ENCODE data around the gene PID1. TPM values are rescaled to one million over a fixed set of nuclear protein-coding genes. Genes with fewer than 3 reads are reported as not detected.

PID1 gene
- polyA plus RNA-seq, 1 of the 3 experiments (the other 2 are of a cell fraction) = 0.16 TPM

DNA sequence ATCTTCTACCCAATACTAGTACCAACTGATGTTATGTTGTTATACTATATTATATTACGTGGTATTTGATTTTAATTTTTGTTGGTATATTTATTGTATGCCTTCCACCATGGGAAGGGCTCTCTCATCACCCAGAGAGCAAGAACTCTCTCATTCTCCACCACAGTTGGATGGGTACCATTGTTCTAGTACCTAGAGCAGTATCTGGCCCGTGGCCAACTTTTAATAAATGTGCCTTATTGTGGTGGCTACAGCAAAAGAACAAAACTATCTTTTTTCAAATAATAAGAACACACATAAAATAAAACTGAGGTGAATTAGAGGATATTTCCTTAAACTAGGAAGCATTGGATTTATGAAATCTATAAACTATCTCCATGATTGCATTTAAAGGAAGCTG, 71.8 kb downstream of the PID1 start:
- no peak for DNase-seq
- Histone ChIP-seq H3K4me2 (no peak overlapping the region), H3K36me3 (replicated peaks in 1 of 2; ENCODE audit: control insufficient read depth in 1 of 2, insufficient read depth in 2 of 2, low read length in 1 of 2) (no peaks in the 10 kb centered on the region), H3K79me2 (ENCODE audit: insufficient read depth) (no peaks in the 10 kb centered on the region), H3K9me3 (peaks cover 4% of the 10 kb centered on the region; the same call in 1 of the 2 replicates), H2AFZ (ENCODE audit: low read depth) (no peak overlapping the region), H3K27me3 (ENCODE audit: insufficient read depth) (no peaks in the 10 kb centered on the region), H3F3A (replicated peaks; ENCODE audit: insufficient read depth) (no peaks in the 10 kb centered on the region), H3K9ac (no peak overlapping the region), H3K9me2 (no peaks in the 10 kb centered on the region), H3K4me3 (ENCODE audit: low read depth in 2 of 2, low read length in 1 of 2) (no peak overlapping the region), H3K4me1 (ENCODE audit: control insufficient read depth in 1 of 2, insufficient read depth in 2 of 2, low read depth in 1 of 2, low read length in 1 of 2) (no peaks in the 10 kb centered on the region; a peak in 1 of 4 replicates), H4K20me1 (ENCODE audit: insufficient read depth) (no peaks in the 10 kb centered on the region), H3K27ac (ENCODE audit: low read depth in 2 of 2, low read length in 1 of 2) (no peak overlapping the region)
- POLR2A ChIA-PET = no interaction called here
- TF ChIP-seq, protein P1, sequence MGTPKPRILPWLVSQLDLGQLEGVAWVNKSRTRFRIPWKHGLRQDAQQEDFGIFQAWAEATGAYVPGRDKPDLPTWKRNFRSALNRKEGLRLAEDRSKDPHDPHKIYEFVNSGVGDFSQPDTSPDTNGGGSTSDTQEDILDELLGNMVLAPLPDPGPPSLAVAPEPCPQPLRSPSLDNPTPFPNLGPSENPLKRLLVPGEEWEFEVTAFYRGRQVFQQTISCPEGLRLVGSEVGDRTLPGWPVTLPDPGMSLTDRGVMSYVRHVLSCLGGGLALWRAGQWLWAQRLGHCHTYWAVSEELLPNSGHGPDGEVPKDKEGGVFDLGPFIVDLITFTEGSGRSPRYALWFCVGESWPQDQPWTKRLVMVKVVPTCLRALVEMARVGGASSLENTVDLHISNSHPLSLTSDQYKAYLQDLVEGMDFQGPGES (IDR thresholded peaks at IDR 0.05; ENCODE audit: low read depth, low read length) = no peak
- TF ChIP-seq TAF1 (IDR thresholded peaks at IDR 0.05; ENCODE audit: borderline replicate concordance, low read depth, low read length) (no peak), TCF12 (IDR thresholded peaks at IDR 0.05) (no peak), GATA2 (CRISPR knock-in tag; IDR thresholded peaks at IDR 0.05) (no peak), RXRA (IDR thresholded peaks at IDR 0.05; ENCODE audit: borderline replicate concordance, low read depth) (no peak), SMC3 (IDR thresholded peaks at IDR 0.05; ENCODE audit: low read depth, low read length) (no peak), RFX5 (IDR thresholded peaks at IDR 0.05; ENCODE audit: low read length) (no peak), NRF1 (IDR thresholded peaks at IDR 0.05; ENCODE audit: low read depth, low read length) (no peak), EP300 (IDR thresholded peaks at IDR 0.05; ENCODE audit: borderline replicate concordance in 1 of 2, low read depth in 1 of 2, low read length in 1 of 2) (no peak), CHD2 (IDR thresholded peaks at IDR 0.05; ENCODE audit: low read length, partially characterized antibody) (no peak), TEAD4 (IDR thresholded peaks at IDR 0.05; ENCODE audit: borderline replicate concordance, insufficient read depth) (no peak)
- TF ChIP-seq, protein P2, sequence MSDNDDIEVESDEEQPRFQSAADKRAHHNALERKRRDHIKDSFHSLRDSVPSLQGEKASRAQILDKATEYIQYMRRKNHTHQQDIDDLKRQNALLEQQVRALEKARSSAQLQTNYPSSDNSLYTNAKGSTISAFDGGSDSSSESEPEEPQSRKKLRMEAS (IDR thresholded peaks at IDR 0.05; ENCODE audit: low read depth) = no peak
- TF ChIP-seq, protein P3, sequence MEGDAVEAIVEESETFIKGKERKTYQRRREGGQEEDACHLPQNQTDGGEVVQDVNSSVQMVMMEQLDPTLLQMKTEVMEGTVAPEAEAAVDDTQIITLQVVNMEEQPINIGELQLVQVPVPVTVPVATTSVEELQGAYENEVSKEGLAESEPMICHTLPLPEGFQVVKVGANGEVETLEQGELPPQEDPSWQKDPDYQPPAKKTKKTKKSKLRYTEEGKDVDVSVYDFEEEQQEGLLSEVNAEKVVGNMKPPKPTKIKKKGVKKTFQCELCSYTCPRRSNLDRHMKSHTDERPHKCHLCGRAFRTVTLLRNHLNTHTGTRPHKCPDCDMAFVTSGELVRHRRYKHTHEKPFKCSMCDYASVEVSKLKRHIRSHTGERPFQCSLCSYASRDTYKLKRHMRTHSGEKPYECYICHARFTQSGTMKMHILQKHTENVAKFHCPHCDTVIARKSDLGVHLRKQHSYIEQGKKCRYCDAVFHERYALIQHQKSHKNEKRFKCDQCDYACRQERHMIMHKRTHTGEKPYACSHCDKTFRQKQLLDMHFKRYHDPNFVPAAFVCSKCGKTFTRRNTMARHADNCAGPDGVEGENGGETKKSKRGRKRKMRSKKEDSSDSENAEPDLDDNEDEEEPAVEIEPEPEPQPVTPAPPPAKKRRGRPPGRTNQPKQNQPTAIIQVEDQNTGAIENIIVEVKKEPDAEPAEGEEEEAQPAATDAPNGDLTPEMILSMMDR (IDR thresholded peaks at IDR 0.05) = no peak
- TF ChIP-seq, protein P4, sequence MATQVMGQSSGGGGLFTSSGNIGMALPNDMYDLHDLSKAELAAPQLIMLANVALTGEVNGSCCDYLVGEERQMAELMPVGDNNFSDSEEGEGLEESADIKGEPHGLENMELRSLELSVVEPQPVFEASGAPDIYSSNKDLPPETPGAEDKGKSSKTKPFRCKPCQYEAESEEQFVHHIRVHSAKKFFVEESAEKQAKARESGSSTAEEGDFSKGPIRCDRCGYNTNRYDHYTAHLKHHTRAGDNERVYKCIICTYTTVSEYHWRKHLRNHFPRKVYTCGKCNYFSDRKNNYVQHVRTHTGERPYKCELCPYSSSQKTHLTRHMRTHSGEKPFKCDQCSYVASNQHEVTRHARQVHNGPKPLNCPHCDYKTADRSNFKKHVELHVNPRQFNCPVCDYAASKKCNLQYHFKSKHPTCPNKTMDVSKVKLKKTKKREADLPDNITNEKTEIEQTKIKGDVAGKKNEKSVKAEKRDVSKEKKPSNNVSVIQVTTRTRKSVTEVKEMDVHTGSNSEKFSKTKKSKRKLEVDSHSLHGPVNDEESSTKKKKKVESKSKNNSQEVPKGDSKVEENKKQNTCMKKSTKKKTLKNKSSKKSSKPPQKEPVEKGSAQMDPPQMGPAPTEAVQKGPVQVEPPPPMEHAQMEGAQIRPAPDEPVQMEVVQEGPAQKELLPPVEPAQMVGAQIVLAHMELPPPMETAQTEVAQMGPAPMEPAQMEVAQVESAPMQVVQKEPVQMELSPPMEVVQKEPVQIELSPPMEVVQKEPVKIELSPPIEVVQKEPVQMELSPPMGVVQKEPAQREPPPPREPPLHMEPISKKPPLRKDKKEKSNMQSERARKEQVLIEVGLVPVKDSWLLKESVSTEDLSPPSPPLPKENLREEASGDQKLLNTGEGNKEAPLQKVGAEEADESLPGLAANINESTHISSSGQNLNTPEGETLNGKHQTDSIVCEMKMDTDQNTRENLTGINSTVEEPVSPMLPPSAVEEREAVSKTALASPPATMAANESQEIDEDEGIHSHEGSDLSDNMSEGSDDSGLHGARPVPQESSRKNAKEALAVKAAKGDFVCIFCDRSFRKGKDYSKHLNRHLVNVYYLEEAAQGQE (IDR thresholded peaks at IDR 0.05; ENCODE audit: low read depth, low read length) = no peak
- TF ChIP-seq, protein P5, sequence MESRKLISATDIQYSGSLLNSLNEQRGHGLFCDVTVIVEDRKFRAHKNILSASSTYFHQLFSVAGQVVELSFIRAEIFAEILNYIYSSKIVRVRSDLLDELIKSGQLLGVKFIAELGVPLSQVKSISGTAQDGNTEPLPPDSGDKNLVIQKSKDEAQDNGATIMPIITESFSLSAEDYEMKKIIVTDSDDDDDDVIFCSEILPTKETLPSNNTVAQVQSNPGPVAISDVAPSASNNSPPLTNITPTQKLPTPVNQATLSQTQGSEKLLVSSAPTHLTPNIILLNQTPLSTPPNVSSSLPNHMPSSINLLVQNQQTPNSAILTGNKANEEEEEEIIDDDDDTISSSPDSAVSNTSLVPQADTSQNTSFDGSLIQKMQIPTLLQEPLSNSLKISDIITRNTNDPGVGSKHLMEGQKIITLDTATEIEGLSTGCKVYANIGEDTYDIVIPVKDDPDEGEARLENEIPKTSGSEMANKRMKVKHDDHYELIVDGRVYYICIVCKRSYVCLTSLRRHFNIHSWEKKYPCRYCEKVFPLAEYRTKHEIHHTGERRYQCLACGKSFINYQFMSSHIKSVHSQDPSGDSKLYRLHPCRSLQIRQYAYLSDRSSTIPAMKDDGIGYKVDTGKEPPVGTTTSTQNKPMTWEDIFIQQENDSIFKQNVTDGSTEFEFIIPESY (IDR thresholded peaks at IDR 0.05; ENCODE audit: borderline replicate concordance, low read depth) = no peak
- CTCF ChIA-PET = interaction anchor here (1.4 kb wide), 1 partner anchor 74 kb away, joined by 4 read pairs; no protein-coding TSS in a partner anchor
- 17% methylated on average over 2 of the region's 2 CpGs for WGBS (ENCODE audit: low lambda C conversion rate)
